Muscle layer of colon (tissue), 2 donors: ENCODE results near the gene MINDY3.
"Not testable (repeated sequence)": the region's sequence is repeated elsewhere in the genome, so short reads cannot be mapped to it uniquely, and the experiment has no call there.

ENCODE experiments used
- H3K27ac ChIP-seq: one replicate; pipeline ENCODE4 v1.7.0; 2013; ENCODE audit warnings: low read depth, mild to moderate bottlenecking, low read length, moderate library complexity
- H3K27me3 ChIP-seq, 2 donors: one replicate each; pipeline ENCODE4 v1.7.0; 2013; ENCODE audit warnings: low read length in 2 of 2, mild to moderate bottlenecking in 2 of 2; ENCODE audit not compliant: insufficient read depth in 2 of 2, control insufficient read depth in 1 of 2
- H3K36me3 ChIP-seq: one replicate; pipeline ENCODE4 v1.7.0; 2013; ENCODE audit warnings: mild to moderate bottlenecking, low read length; ENCODE audit not compliant: insufficient read depth
- H3K4me1 ChIP-seq: one replicate; pipeline ENCODE4 v1.7.0; 2013; ENCODE audit warnings: mild to moderate bottlenecking, low read length; ENCODE audit not compliant: insufficient read depth
- H3K4me3 ChIP-seq, 2 donors: one replicate each; pipeline ENCODE4 v1.7.0; 2013; ENCODE audit warnings: low read length in 2 of 2, low read depth in 1 of 2, mild to moderate bottlenecking in 1 of 2, moderate library complexity in 1 of 2
- H3K9ac ChIP-seq: one replicate; pipeline ENCODE4 v1.7.0; 2013; ENCODE audit warnings: low read length
- H3K9me3 ChIP-seq: one replicate; pipeline ENCODE4 v1.7.0; 2013; ENCODE audit warnings: mild to moderate bottlenecking, low read length
- donor health status: abdominal sarcoma.
- donor health status: Adenocarcinoma of cecum.

Gene MINDY3

GRCh38 chr10:15859906-15860691 lies at the start of gene MINDY3:
Gene MINDY3 (minus strand): TSS chr10:15860507. CDS start chr10:15860299, 208 bp downstream.
- peak within 1 kb of the TSS; percentile 89 for H3K27ac ChIP-seq
- peak within 1 kb of the TSS; percentile 37 for H3K9ac ChIP-seq
- peaks cover 16% of the 10 kb centered on the region for H3K4me1 ChIP-seq
- peak within 1 kb of the TSS; percentile 98 to 99 for H3K4me3 ChIP-seq
- no peaks in the 10 kb centered on the region for H3K9me3 ChIP-seq
- no peaks in the 10 kb centered on the region for H3K36me3 ChIP-seq
- no peaks in the 10 kb centered on the region for H3K27me3 ChIP-seq

- H3K36me3 ChIP-seq, result no peaks in the 10 kb centered on the region
- no peaks in the 10 kb centered on the region for H3K9me3 ChIP-seq
- no peaks in the 10 kb centered on the region for H3K27me3 ChIP-seq
- no peak overlapping the region for H3K9ac ChIP-seq
- H3K4me3 ChIP-seq, result no peak overlapping the region
- no peaks in the 10 kb centered on the region for H3K4me1 ChIP-seq
- no peak overlapping the region for H3K27ac ChIP-seq
Measured at GRCh38 chr10:15901889-15902288, 41.6 kb upstream of the MINDY3 start.

DNA sequence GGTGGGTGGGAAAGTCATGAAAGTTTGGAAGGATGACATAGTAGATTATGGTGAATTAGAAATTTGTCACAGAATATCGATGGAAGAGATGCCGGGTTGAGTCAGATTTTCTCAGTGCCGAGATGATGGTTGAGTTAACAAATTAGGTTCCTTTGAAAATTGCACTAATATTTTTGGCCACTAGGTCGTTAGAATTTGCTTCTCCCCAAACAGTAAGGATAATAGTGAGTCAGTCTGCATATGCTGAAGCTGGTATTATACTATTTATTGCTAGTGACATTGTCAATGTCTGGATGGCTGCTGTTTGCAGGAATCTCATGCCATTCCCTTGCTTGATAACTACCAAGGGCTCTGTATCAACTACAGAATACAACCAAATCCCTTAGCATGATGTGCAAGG lies 37.7 kb upstream of the MINDY3 start:
- Histone ChIP-seq H3K9ac (no peak overlapping the region), H3K27me3 (no peaks in the 10 kb centered on the region), H3K27ac (no peak overlapping the region), H3K9me3 (no peaks in the 10 kb centered on the region), H3K36me3 (no peaks in the 10 kb centered on the region), H3K4me1 (no peaks in the 10 kb centered on the region), H3K4me3 (no peak overlapping the region)

GRCh38 chr10:15897287-15897686 lies 37.0 kb upstream of the MINDY3 start:
- Histone ChIP-seq H3K9me3 (no peaks in the 10 kb centered on the region), H3K4me1 (no peaks in the 10 kb centered on the region), H3K9ac (no peak overlapping the region), H3K36me3 (no peaks in the 10 kb centered on the region), H3K4me3 (no peak overlapping the region), H3K27me3 (no peaks in the 10 kb centered on the region), H3K27ac (no peak overlapping the region)

DNA sequence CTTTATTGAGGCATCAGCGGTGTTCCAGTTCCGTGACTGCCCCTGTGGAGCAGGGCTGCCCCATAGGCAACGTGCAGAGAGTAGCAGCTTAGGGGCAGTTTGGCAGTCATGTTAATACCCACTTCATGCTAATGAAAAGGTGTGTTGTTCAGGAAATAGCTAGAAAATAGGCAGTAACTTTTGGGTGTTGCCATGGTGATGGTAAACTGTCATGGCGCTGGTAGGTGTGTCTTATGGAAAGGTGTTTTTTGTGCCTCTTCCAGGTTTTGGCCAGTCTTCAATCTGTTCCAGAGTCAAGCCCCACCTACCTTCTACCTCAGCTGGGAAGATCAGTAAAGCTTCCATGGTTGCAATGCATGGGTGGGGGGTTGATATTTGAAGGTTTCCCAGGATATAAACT lies 36.3 kb upstream of the MINDY3 start:
- H3K9ac ChIP-seq, result no peak overlapping the region
- H3K4me1 ChIP-seq, result no peaks in the 10 kb centered on the region
- no peak overlapping the region for H3K4me3 ChIP-seq
- H3K36me3 ChIP-seq, result no peaks in the 10 kb centered on the region
- no peaks in the 10 kb centered on the region for H3K9me3 ChIP-seq
- H3K27ac ChIP-seq, result no peak overlapping the region
- H3K27me3 ChIP-seq, result no peaks in the 10 kb centered on the region

- no peak overlapping the region for H3K9ac ChIP-seq
- no peak overlapping the region for H3K4me3 ChIP-seq
- no peaks in the 10 kb centered on the region for H3K4me1 ChIP-seq
- no peaks in the 10 kb centered on the region for H3K36me3 ChIP-seq
- no peak overlapping the region for H3K27ac ChIP-seq
- no peaks in the 10 kb centered on the region for H3K9me3 ChIP-seq
- peaks cover 0 to 14% of the 10 kb centered on the region in 2 donors for H3K27me3 ChIP-seq
Measured at GRCh38 chr10:15884447-15884846, 24.1 kb upstream of the MINDY3 start.

- H3K4me3 ChIP-seq, result no peak overlapping the region
- H3K27me3 ChIP-seq, result peaks cover 0 to 14% of the 10 kb centered on the region in 2 donors
- no peaks in the 10 kb centered on the region for H3K36me3 ChIP-seq
- H3K9ac ChIP-seq, result no peak overlapping the region
- H3K27ac ChIP-seq, result no peak overlapping the region
- H3K9me3 ChIP-seq, result no peaks in the 10 kb centered on the region
- H3K4me1 ChIP-seq, result no peaks in the 10 kb centered on the region
Measured at GRCh38 chr10:15881542-15881941, 21.2 kb upstream of the MINDY3 start.

DNA sequence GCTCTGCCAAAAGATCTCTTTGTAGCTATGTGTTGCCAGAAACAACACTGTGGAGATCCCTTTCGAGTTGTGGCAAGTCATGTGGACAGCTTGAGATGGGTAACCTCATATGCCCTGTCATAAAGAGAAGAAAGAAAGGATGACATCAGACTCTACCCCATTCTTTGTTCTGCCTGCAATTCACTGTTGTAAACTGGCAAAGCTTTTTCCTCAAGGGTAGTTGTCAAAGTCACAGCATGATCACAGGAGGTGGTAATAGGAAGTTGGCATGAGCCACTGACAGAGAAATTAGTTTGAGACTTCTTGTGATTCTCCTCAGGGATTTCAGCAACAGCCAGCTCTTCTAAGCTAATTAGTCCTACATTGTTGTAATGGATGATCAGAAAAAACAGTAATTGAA lies 19.4 kb upstream of the MINDY3 start:
- Histone ChIP-seq H3K27ac (no peak overlapping the region), H3K4me1 (no peaks in the 10 kb centered on the region), H3K4me3 (no peak overlapping the region), H3K36me3 (no peaks in the 10 kb centered on the region), H3K9ac (no peak overlapping the region), H3K27me3 (peaks cover 0 to 14% of the 10 kb centered on the region in 2 donors), H3K9me3 (no peaks in the 10 kb centered on the region)

DNA sequence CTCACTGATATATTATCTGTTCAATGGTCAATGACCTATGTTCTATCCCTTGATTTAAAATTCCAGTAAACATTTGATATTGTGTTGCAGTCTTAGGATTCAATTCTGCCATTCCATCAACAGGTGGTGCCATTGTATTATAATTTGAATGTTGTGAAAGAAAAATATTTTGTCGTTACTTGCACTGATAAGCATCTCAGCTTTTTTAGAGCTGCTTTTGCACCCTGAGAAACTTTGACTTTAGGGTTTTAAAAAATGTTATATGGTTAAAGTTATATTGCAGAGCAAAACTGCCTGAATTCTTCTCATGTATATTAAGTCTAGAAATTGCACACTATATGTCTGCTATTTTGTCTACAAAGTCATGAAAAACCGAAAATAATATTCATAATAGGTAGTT lies 18.8 kb upstream of the MINDY3 start:
- no peak overlapping the region for H3K27ac ChIP-seq
- no peak overlapping the region for H3K9ac ChIP-seq
- no peaks in the 10 kb centered on the region for H3K9me3 ChIP-seq
- no peaks in the 10 kb centered on the region for H3K4me1 ChIP-seq
- peaks cover 0 to 14% of the 10 kb centered on the region in 2 donors for H3K27me3 ChIP-seq
- no peak overlapping the region for H3K4me3 ChIP-seq
- no peaks in the 10 kb centered on the region for H3K36me3 ChIP-seq

DNA sequence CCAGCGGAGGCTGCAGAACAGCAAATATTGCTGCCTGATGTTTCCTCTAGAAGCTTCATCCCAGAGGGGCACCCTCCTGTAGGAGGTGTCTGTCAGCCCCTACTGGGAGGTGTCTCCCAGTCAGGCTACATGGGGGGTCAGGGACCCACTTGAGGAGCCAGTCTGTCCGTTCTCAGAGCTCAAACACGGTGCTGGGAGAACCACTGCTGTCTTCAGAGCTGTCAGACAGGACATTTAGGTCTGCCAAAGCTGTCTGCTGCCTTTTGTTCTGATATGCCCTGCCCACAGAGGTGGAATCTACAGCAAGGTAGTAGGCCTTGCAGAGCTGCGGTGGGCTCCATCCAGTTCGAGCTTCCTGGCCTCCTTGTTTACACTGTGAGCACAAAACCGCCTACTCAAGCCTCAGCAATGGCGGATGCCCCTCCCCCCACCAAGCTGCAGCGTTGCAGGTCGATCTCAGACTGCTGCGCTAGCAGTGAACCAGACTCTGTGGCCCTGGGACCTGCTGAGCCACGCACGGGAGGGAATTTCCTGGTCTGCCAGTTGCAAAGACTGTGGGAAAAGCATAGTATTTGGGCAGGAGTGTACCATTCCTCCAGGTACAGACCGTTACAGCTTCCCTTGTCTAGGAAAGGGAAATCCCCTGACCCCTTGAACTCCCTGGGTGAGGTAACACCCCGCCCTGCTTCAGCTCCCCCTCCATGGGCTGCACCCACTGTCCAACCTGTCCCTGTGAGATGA lies 17.7 kb upstream of the MINDY3 start:
- Histone ChIP-seq H3K9ac (no peak overlapping the region), H3K9me3 (no peaks in the 10 kb centered on the region), H3K27ac (no peak overlapping the region), H3K4me1 (no peaks in the 10 kb centered on the region), H3K4me3 (no peak overlapping the region), H3K36me3 (no peaks in the 10 kb centered on the region), H3K27me3 (peaks cover 0 to 14% of the 10 kb centered on the region in 2 donors)

GRCh38 chr10:15876274-15876673 lies 16.0 kb upstream of the MINDY3 start:
- H3K9me3 ChIP-seq, H3K36me3 ChIP-seq, H3K4me3 ChIP-seq, H3K9ac ChIP-seq, H3K27me3 ChIP-seq, H3K4me1 ChIP-seq, H3K27ac ChIP-seq: not testable (repeated sequence)
